GM12872 (cell line): Measurements from ENCODE around the gene XRCC1.

ENCODE experiments used
- TF ChIP-seq, protein P1 (sequence below): IDR thresholded peaks from 3 replicates; pipeline ENCODE4 v1.5.1; 2011; ENCODE audit warnings: low read depth, mild to moderate bottlenecking, low read length, moderate library complexity; ENCODE audit not compliant: insufficient read depth

Gene XRCC1

DNA sequence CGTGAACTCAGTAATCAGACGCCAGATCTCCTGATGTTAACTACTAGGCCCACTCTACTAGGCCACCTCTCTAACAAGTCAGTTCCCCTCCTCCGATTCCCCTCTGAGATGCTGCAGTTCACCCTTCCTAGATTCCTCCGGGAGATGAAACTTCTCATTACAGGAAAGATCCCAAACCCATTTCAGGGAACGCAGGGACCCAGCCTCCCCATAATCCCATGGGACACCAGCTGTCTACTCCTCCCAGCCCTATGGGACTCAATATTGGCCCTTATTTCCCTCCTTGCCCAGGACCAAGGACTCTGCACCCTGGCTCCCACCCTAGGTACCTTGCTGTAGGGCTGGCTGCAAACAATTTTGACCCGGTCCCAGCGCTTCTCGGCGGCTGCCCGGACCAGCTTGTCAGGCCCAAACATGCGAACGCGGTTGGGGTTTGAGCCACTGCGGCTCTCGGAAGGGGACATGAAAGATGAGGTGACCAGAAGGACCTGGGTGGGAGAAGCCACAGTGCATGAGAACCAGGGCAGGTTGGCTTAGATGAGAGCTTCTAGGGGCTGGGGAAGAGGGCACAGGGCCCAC, 20.9 kb downstream of the XRCC1 start:
- TF ChIP-seq, protein P1, sequence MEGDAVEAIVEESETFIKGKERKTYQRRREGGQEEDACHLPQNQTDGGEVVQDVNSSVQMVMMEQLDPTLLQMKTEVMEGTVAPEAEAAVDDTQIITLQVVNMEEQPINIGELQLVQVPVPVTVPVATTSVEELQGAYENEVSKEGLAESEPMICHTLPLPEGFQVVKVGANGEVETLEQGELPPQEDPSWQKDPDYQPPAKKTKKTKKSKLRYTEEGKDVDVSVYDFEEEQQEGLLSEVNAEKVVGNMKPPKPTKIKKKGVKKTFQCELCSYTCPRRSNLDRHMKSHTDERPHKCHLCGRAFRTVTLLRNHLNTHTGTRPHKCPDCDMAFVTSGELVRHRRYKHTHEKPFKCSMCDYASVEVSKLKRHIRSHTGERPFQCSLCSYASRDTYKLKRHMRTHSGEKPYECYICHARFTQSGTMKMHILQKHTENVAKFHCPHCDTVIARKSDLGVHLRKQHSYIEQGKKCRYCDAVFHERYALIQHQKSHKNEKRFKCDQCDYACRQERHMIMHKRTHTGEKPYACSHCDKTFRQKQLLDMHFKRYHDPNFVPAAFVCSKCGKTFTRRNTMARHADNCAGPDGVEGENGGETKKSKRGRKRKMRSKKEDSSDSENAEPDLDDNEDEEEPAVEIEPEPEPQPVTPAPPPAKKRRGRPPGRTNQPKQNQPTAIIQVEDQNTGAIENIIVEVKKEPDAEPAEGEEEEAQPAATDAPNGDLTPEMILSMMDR = no peak

DNA sequence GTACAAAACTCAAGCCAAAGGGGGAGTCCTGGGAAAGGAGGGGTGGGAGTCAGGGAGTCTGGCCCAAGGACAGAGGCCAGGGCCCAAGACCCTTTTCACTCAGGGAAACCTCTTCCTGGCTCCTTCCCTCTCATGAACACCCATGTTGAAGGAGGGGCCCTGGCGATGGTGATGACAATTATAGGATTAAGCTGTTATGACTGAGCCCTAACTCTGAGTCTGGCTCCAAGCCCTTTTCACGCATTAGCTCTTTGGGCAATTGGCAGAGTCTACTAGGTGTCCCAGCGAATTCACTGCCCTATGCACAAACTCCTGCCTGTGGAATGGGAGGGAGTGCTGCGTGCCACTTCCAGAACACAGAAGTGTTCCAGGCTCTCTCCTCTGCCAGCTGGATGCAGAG, 21.7 kb downstream of the XRCC1 start:
- TF ChIP-seq, protein P1 = no peak

DNA sequence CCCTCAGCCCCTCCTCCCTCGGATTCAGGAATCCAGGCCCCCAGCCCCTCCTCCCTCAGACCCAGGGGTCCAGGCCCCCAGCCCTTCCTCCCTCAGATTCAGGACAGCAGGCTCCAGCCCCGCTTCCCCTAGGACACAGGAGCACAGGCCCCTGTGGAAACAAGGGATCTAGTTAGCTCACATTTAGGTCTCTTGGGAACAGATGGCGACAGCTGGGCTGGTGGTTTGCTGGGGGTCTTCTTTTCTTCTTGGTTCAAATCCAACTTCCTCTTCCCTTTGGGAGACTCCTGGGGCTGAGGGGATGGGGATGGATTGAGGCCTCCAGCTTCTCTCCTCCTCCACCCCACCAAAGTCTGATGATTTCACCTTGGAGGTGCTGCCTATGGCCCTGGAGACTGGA, 22.7 kb downstream of the XRCC1 start:
- TF ChIP-seq, protein P1 = no peak

DNA sequence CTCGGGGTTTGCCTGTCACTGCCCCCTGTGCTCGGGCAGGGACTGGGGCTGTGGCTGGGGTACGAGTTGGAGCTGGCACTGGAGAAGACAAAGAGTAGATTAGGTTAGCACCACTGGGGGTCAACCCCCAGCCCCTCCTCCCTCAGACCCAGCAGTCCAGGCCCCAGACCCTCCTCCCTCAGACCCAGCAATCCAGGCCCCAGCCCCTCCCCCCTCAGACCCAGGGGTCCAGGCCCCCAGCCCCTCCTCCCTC, 23.2 kb downstream of the XRCC1 start:
- TF ChIP-seq, protein P1 = no peak

DNA sequence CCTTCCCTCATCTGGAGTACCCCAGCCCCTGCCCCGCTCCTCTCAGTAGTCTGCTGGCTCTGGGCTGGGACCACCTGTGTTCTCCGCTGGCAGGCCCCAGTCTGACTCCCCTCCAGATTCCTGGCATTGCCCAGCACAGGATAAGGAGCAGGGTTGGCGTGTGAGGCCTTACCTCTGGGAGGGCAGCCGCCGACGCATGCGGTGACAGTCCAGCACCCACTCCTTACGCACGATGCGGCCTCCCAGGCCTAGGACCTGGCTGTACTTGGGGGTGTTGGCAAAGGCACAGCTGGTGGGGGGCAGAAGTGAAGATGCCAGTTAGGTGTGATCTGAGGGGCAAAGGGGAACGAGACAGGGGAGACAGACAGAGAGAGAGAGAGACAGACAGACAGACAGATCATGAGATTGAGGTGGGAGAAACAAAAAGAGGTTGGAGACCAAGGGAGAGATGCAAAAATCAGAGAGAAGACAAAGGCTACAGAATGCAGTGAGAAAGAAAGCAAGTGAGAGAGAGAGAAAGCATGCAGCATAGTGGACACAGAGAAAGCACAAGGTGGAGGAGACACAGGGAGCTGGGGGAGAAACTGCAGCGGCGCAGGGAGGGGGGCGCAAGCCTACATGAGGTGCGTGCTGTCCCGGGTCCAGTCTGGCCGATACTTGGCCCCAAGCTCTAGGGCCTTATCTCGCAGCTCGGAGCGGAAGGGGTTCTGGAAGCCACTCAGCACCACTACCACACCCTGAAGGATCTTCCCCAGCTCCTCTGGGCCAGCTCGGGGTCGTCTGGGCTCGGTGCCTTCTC, 23.7 kb downstream of the XRCC1 start:
- TF ChIP-seq, protein P1 = no peak

DNA sequence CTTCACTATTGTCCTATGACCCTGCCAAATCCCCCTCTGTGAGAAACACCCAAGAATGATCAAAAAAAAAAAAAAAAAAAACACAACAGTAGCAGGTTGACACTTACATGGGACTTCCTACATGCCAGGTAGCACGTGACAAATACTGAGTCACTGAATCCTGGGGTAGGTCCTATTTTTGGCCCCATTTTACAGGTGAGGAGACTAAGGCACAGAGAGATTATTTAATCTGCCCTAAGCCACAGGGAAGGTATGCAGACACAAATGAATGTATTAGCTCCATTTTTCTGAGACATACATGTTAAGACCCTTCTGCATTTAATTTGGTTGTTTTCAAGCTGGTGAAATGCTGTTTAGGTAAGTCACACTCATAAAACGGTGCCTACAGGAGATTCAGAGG, 26.6 kb downstream of the XRCC1 start:
- TF ChIP-seq, protein P1 = no peak

DNA sequence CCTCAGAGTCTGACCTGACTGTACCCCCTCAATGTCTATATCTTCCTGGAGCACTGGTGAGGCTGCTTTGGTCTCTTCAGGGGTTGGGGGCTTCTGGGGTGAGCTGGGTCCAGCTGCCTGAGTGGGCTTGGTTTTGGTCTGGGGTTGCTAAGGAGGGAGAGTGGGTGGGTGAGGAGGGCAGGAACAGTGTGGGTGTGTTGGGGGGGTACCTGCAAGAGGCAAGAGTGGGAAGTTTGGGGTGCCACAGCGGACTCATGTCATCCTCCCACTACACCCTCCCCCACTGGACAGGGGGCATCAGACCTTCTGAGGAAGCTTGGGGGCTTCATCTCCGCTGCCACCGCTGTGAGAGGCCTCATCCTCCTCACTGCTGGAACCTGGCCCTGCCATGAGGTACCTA, 28.7 kb downstream of the XRCC1 start:
- TF ChIP-seq, protein P1 = no peak

DNA sequence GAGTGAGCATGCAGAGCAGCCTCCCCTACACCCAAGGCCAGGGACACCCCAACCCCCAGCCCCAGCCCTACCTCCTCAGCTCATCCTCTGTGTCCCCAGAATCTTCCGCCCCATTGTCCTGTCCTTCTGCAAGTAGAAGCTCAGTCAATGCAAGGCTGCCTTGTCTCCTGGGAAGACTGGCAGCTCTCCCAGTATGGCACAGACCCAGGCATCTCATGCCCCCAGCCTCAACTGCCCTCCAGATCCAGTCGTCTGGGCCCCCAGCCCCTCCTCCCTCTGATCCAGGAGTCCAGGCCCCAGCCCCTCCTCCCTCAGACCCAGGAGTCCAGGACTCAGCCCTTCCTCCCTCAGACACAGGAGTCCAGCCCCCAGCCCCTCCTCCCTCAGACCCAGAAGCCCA, 29.3 kb downstream of the XRCC1 start:
- TF ChIP-seq, protein P1 = no peak
